WI38 (cell line): Measurements from ENCODE around the gene BTBD9.

ENCODE experiments used
- H3K4me3 ChIP-seq: 2 replicates; pipeline ENCODE4 v1.5.1; 2011; ENCODE audit warnings: low read depth, mild to moderate bottlenecking, control low read depth, low read length
- TF ChIP-seq, protein P1 (sequence below): IDR thresholded peaks from 2 replicates; pipeline ENCODE4 v1.5.1; 2012; ENCODE audit warnings: low read depth, mild to moderate bottlenecking, control low read depth, low read length

The BTBD9 gene

DNA sequence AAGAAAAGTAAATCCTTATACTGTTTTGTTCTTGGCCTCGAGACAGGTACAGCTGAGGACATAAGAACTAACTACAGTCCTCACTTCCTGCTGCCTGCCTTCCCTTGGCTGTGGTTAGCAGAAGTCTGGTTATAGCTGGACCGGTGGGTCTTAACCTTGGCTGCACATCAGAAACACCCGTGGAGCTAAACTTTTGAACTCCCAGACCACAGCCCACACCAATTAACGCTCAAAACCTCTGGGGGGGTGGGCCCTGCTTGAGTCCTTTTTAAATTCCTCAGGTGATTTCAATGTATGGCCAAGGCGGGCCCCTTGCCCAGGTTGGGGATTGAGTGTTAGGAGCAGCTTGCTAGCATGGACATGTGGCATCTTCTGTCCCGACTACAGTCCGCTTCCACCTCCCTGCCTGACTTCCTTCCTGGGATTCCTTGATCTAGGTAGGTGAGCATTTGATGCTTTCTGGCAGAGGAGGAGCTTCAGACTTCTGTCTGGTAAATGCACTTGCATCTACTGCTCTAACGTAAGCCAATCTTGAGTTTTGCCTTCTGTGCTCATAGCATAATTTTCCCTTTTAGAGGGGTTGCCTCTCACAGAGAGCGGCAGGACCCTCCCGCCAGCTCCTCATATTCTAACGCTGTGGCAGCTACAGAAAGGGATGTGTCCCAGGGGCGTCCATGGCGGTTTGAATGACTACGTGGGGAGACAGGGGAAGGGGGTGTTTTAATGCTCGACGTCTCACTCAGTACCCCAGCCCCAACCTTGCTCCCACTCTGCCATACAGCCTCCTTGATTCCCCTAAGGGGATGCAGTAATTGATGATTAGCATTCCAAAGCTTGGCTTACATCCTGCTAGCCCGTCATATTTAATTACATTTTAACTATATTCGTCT lies 430.1 kb downstream of the BTBD9 start:
- TF ChIP-seq, protein P1, sequence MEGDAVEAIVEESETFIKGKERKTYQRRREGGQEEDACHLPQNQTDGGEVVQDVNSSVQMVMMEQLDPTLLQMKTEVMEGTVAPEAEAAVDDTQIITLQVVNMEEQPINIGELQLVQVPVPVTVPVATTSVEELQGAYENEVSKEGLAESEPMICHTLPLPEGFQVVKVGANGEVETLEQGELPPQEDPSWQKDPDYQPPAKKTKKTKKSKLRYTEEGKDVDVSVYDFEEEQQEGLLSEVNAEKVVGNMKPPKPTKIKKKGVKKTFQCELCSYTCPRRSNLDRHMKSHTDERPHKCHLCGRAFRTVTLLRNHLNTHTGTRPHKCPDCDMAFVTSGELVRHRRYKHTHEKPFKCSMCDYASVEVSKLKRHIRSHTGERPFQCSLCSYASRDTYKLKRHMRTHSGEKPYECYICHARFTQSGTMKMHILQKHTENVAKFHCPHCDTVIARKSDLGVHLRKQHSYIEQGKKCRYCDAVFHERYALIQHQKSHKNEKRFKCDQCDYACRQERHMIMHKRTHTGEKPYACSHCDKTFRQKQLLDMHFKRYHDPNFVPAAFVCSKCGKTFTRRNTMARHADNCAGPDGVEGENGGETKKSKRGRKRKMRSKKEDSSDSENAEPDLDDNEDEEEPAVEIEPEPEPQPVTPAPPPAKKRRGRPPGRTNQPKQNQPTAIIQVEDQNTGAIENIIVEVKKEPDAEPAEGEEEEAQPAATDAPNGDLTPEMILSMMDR: no peak
- no peak overlapping the region for H3K4me3 ChIP-seq

DNA sequence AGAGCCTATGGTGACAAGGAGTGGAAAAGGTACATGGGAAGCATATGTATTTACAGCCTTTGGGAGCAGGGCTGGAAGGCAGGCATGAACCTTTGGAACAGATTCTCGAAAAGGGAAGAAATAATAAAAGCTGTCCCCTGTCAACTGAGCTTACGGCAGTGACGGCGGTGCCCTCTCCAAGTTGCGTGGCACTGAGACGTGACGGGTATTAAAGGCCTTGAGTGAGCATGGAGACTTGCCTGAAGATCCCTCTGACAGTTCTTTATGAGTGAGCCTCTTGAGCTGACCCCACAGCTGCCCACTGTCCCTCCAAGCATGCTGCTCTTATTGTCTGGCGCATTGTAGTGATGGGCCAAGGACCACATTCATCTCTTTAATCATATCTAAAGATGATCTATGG lies 431.7 kb downstream of the BTBD9 start:
- H3K4me3 ChIP-seq: no peak overlapping the region
- TF ChIP-seq, protein P1: no peak

DNA sequence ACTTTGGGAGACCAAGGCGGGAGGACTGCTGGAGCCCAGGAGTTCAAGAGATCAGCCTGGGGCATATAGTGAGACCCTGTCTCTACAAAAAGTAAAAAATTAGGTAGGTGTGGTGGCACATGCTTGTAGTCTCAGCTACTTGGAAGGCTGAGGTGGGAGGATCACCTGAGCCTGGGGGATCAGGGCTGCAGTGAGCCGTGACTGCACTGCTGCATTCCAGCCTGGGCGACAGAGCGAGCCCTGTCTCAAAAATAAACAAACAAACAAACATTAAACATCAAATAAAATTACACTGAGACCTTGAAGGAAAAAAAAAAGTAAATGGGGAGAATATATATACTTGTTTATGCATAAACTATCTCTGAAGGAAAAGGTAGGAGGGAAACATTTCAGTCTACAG lies 432.4 kb downstream of the BTBD9 start:
- TF ChIP-seq, protein P1: no peak
- no peak overlapping the region for H3K4me3 ChIP-seq

DNA sequence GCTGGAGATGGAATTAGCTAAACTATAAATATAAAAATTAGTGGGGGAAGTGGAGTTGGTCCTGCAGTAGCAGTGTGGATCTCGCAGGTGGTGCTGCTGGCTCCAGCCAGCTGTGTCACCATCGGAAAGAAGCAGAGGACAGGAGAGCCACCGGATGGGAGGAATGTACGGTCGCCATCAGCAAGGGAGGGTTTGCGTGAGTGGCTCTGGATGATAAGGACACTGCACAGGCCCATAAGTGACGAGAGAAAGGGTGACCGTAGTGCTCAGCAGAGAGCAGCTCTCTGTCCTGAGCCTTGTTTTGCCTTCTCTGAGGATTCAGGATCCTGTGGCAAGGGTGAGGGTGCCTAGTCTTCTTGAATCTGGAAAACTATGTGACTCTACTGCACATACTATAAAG lies 441.5 kb downstream of the BTBD9 start:
- H3K4me3 ChIP-seq: no peak overlapping the region
- TF ChIP-seq, protein P1: no peak

DNA sequence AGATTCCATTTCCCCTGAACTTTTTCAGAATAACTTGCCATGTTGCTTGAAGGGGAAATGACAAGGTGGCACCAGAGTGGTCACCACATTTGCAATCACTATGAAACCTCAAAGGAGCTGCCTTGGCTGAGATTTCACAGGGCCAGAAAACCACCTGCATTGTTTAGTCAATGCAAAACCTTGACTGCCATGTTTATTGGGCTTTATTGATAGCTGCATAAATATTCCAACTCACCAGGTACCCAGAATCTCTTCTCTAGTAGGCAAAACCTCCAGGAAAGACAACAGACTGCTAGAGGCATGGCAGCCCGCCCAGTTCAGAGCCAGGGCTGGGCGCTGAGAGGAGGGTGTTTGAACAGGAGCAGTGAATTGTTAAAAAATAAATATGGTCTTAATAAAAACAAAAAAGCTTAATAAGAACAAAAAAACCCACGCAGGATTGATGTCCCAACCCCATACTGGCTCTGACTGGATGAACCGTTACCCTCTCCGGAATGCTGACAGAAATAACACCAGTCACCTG lies 444.6 kb downstream of the BTBD9 start:
- TF ChIP-seq, protein P1: no peak
- H3K4me3 ChIP-seq: no peak overlapping the region

DNA sequence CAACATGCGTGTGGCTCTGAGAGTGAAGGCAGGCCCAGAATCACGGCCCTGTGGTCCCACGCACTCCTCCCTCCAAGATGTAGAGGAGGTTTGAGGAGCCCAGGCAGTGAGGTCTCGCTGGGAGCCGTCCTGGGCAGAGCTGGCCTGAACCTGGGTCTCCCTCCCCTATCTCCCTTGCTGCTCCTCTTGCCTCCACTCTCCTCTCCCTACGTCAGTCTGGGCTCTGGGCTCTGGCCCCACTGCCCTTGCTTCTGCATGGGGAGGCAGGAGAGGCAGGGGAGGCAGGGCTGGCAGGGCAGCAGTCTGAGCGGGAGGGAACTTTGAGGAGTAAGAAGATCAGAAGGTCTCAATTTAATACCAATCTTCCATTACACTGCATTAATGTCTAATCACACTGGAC lies 445.1 kb downstream of the BTBD9 start:
- H3K4me3 ChIP-seq: no peak overlapping the region
- TF ChIP-seq, protein P1: no peak

DNA sequence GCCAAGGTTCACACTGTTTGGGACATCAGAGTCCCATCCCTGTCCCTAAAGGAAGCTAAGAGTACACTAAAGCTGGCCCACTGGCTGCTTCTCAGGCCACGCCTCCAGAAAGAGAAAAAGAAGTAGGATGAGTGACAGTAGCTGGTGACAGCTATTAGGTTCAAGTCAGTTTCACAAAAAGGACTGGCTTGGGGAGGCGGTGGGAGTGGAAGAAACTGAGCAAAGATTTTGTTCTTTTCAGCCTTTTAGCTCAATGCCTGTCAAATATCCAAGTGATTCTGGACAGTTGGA lies 445.5 kb downstream of the BTBD9 start:
- H3K4me3 ChIP-seq: no peak overlapping the region
- TF ChIP-seq, protein P1: no peak
